GM12892 (cell line): ENCODE results near the gene ADARB2.

ENCODE experiments used
- POLR2A ChIP-seq: IDR thresholded peaks from 2 replicates; pipeline ENCODE4 v1.6.1; 2011; ENCODE audit warnings: low read depth, low read length, control low read depth
- POLR2AphosphoS5 ChIP-seq: IDR thresholded peaks from 2 replicates; pipeline ENCODE4 v1.6.1; 2011; ENCODE audit warnings: low read depth, low read length, control low read depth
- TAF1 ChIP-seq: IDR thresholded peaks from 2 replicates; pipeline ENCODE4 v1.6.1; 2011; ENCODE audit warnings: low read depth, mild to moderate bottlenecking, control low read depth, low read length, borderline replicate concordance

GRCh38 chr10:1744524-1744923 lies 7.2 kb upstream of the ADARB2 start:
- TF ChIP-seq POLR2AphosphoS5 (no peak), TAF1 (no peak), POLR2A (no peak)
